Skeletal muscle satellite cell (primary cell): ENCODE measurements around the gene CTRB1.
A peak's percentile ranks its signal among the peaks of the same experiment; 100 is the strongest.
"Not testable (repeated sequence)": the region's sequence is repeated elsewhere in the genome, so short reads cannot be mapped to it uniquely, and the experiment has no call there.

Source experiments
- H3K27me3 ChIP-seq: 2 replicates; pipeline ENCODE4 v1.7.0; 2013; ENCODE audit warnings: low read length; ENCODE audit not compliant: control insufficient read depth, insufficient read depth
- H3K36me3 ChIP-seq: 2 replicates; pipeline ENCODE4 v1.7.0; 2013; ENCODE audit warnings: mild to moderate bottlenecking, control low read depth, low read length; ENCODE audit not compliant: insufficient read depth
- H3K4me1 ChIP-seq: 2 replicates; pipeline ENCODE4 v1.7.0; 2013; ENCODE audit warnings: low read length; ENCODE audit not compliant: control insufficient read depth, insufficient read depth
- H3K4me2 ChIP-seq: 2 replicates; pipeline ENCODE4 v1.7.0; 2013; ENCODE audit warnings: mild to moderate bottlenecking, low read length
- H3K4me3 ChIP-seq: 2 replicates; pipeline ENCODE4 v1.7.0; 2013; ENCODE audit warnings: low read length
- H3K9ac ChIP-seq: 2 replicates; pipeline ENCODE4 v1.7.0; 2013; ENCODE audit warnings: mild to moderate bottlenecking, low read depth, low read length, moderate library complexity
- H3K9me3 ChIP-seq: replicated peaks from 2 replicates; pipeline ENCODE4 v1.7.0; 2013; ENCODE audit warnings: mild to moderate bottlenecking, control low read depth, low read length

The CTRB1 gene

GRCh38 chr16:75193730-75194444 is 24.9 kb upstream of the CTRB1 start:
- Histone ChIP-seq H3K9ac (no peak overlapping the region), H3K36me3 (no peaks in the 10 kb centered on the region), H3K27me3 (peaks cover 68% of the 10 kb centered on the region), H3K4me2 (no peak overlapping the region), H3K4me3 (no peak overlapping the region), H3K4me1 (peaks cover 4% of the 10 kb centered on the region), H3K9me3 (no peaks in the 10 kb centered on the region)

- no peak overlapping the region for H3K4me2 ChIP-seq
- H3K27me3 ChIP-seq: peaks cover 47% of the 10 kb centered on the region
- peaks cover 4% of the 10 kb centered on the region for H3K4me1 ChIP-seq
- H3K36me3 ChIP-seq: no peaks in the 10 kb centered on the region
- H3K9me3 ChIP-seq: no peaks in the 10 kb centered on the region
- H3K9ac ChIP-seq: no peak overlapping the region
- no peak overlapping the region for H3K4me3 ChIP-seq
Measured at GRCh38 chr16:75195811-75196790, 22.7 kb upstream of the CTRB1 start.

- H3K36me3 ChIP-seq: no peaks in the 10 kb centered on the region
- no peaks in the 10 kb centered on the region for H3K9me3 ChIP-seq
- H3K9ac ChIP-seq: no peak overlapping the region
- H3K4me2 ChIP-seq: no peak overlapping the region
- peaks cover 4% of the 10 kb centered on the region for H3K4me1 ChIP-seq
- H3K4me3 ChIP-seq: no peak overlapping the region
- peaks cover 47% of the 10 kb centered on the region for H3K27me3 ChIP-seq
Measured at GRCh38 chr16:75196836-75197235, 22.0 kb upstream of the CTRB1 start.

- peaks cover 4% of the 10 kb centered on the region for H3K4me1 ChIP-seq
- H3K36me3 ChIP-seq: no peaks in the 10 kb centered on the region
- H3K9me3 ChIP-seq: no peaks in the 10 kb centered on the region
- peaks cover 43% of the 10 kb centered on the region for H3K27me3 ChIP-seq
- no peak overlapping the region for H3K9ac ChIP-seq
- no peak overlapping the region for H3K4me3 ChIP-seq
- peak overlapping the region; percentile 17 for H3K4me2 ChIP-seq
Measured at GRCh38 chr16:75197522-75198134, 21.2 kb upstream of the CTRB1 start.

- Histone ChIP-seq H3K4me2 (peak overlapping the region; percentile 17), H3K9ac (no peak overlapping the region), H3K27me3 (peaks cover 41% of the 10 kb centered on the region), H3K4me1 (peaks cover 4% of the 10 kb centered on the region), H3K9me3 (no peaks in the 10 kb centered on the region), H3K4me3 (no peak overlapping the region), H3K36me3 (no peaks in the 10 kb centered on the region)
Measured at GRCh38 chr16:75198135-75198600, 20.6 kb upstream of the CTRB1 start.

- Histone ChIP-seq H3K36me3 (no peaks in the 10 kb centered on the region), H3K9ac (no peak overlapping the region), H3K4me1 (peaks cover 4% of the 10 kb centered on the region), H3K4me3 (no peak overlapping the region), H3K9me3 (no peaks in the 10 kb centered on the region), H3K27me3 (peaks cover 13% of the 10 kb centered on the region), H3K4me2 (no peak overlapping the region)
Measured at GRCh38 chr16:75202069-75202590, 16.7 kb upstream of the CTRB1 start.

- Histone ChIP-seq H3K9me3 (no peaks in the 10 kb centered on the region), H3K4me3 (no peak overlapping the region), H3K4me2 (no peak overlapping the region), H3K9ac (no peak overlapping the region), H3K36me3 (no peaks in the 10 kb centered on the region), H3K27me3 (peaks cover 3% of the 10 kb centered on the region), H3K4me1 (peaks cover 2% of the 10 kb centered on the region)
Measured at GRCh38 chr16:75203096-75203495, 15.7 kb upstream of the CTRB1 start.

- H3K36me3 ChIP-seq: no peaks in the 10 kb centered on the region
- no peaks in the 10 kb centered on the region for H3K27me3 ChIP-seq
- H3K9me3 ChIP-seq: no peaks in the 10 kb centered on the region
- H3K4me2 ChIP-seq: no peak overlapping the region
- no peak overlapping the region for H3K9ac ChIP-seq
- H3K4me3 ChIP-seq: no peak overlapping the region
- no peaks in the 10 kb centered on the region for H3K4me1 ChIP-seq
Measured at GRCh38 chr16:75203667-75204409, 14.9 kb upstream of the CTRB1 start.

- H3K9me3 ChIP-seq: no peaks in the 10 kb centered on the region
- no peak overlapping the region for H3K4me3 ChIP-seq
- H3K4me2 ChIP-seq: no peak overlapping the region
- H3K9ac ChIP-seq: no peak overlapping the region
- H3K36me3 ChIP-seq: no peaks in the 10 kb centered on the region
- no peaks in the 10 kb centered on the region for H3K27me3 ChIP-seq
- no peaks in the 10 kb centered on the region for H3K4me1 ChIP-seq
Measured at GRCh38 chr16:75204410-75204758, 14.4 kb upstream of the CTRB1 start.

- not testable (repeated sequence) for H3K4me2 ChIP-seq, H3K27me3 ChIP-seq, H3K36me3 ChIP-seq, H3K9ac ChIP-seq, H3K4me3 ChIP-seq, H3K4me1 ChIP-seq, H3K9me3 ChIP-seq
Measured at GRCh38 chr16:75204905-75205304, 13.9 kb upstream of the CTRB1 start.

GRCh38 chr16:75205438-75205837 is 13.3 kb upstream of the CTRB1 start:
- H3K9ac ChIP-seq, H3K9me3 ChIP-seq, H3K4me3 ChIP-seq, H3K4me2 ChIP-seq, H3K27me3 ChIP-seq, H3K4me1 ChIP-seq, H3K36me3 ChIP-seq: not testable (repeated sequence)
